Measurements from ENCODE around the gene GINS1.

- TF ChIP-seq CTCF (IDR thresholded peaks at IDR 0.05) (no peak), POLR2AphosphoS5 (IDR thresholded peaks at IDR 0.05) (no peak), POLR2A (IDR thresholded peaks at IDR 0.05) (no peak)
Measured at GRCh38 chr20:25361287-25361683, 46.2 kb upstream of the GINS1 start.
